ENCODE measurements around the gene UGT1A7.

Gene UGT1A7

GRCh38 chr2:233817361-233817911, 135.7 kb downstream of the UGT1A7 start:
- no peak for DNase-seq (ENCODE audit: low read depth in 2 of 2)

- no peak for DNase-seq (ENCODE audit: low read depth in 2 of 2)
Measured at GRCh38 chr2:233817995-233818638, 136.4 kb downstream of the UGT1A7 start.

GRCh38 chr2:233818639-233819621, 137.2 kb downstream of the UGT1A7 start:
- DNase-seq (ENCODE audit: low read depth in 2 of 2) = no peak

GRCh38 chr2:233819884-233820773, 138.4 kb downstream of the UGT1A7 start:
- no peak for DNase-seq (ENCODE audit: low read depth in 2 of 2)

DNA sequence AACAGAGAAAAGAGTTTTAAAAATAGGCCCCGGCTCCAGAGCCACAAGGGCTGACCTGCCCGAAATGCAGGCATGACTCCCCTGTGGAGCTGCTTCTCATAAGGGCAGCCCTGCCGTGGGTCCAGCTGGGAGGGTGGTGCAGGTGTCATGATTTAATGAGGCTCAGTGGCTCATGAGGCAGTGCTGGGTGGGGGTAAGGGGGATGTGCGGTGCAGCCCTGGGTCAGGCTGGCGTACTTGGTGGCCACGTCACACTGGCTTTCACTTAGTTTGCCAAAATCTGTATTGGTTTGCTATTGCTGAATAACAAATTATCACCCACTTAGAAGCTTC, 139.0 kb downstream of the UGT1A7 start:
- no peak for DNase-seq (ENCODE audit: low read depth in 2 of 2)

GRCh38 chr2:233821196-233821595, 139.5 kb downstream of the UGT1A7 start:
- no peak for DNase-seq (ENCODE audit: low read depth in 2 of 2)

- no peak for DNase-seq (ENCODE audit: low read depth in 2 of 2)
Measured at GRCh38 chr2:233821709-233822100, 140.0 kb downstream of the UGT1A7 start.

- DNase-seq (ENCODE audit: low read depth in 2 of 2) = no peak
Measured at GRCh38 chr2:233822101-233822771, 140.5 kb downstream of the UGT1A7 start.

Measured in stimulated activated CD8-positive, alpha-beta memory T cell treated with anti-CD3 and anti-CD28 coated beads, Interleukin-2, amount 100 ng/mL, for 1 hour (primary cell).